NCI-H1105 (cell line): ENCODE measurements around the gene LRPPRC.
"Not testable (repeated sequence)": the region's sequence is repeated elsewhere in the genome, so short reads cannot be mapped to it uniquely, and the experiment has no call there.

Experiments
- DNase-seq: peaks from one replicate; lab custom pipeline; 2025; lab: John Stamatoyannopoulos, UW

LRPPRC gene

GRCh38 chr2:43995733-43996533 lies at the start of gene LRPPRC:
LRPPRC (minus strand) TSS chr2:43995989; CDS start chr2:43995947, 42 bp downstream.
- DNase-seq: peak; percentile 94

GRCh38 chr2:44045061-44045460 lies 49.3 kb upstream of the LRPPRC start:
- DNase-seq: no peak

GRCh38 chr2:44044281-44044720 lies 48.5 kb upstream of the LRPPRC start:
- DNase-seq: peak; percentile 85

GRCh38 chr2:44040365-44040764 lies 44.6 kb upstream of the LRPPRC start:
- DNase-seq: no peak

- DNase-seq: no peak
These were observed 42.5 kb upstream of the LRPPRC start for GRCh38 chr2:44038277-44038676.

- no peak for DNase-seq
These were observed 41.4 kb upstream of the LRPPRC start for GRCh38 chr2:44037221-44037620.

GRCh38 chr2:44033947-44034346 lies 38.2 kb upstream of the LRPPRC start:
- no peak for DNase-seq

GRCh38 chr2:44027076-44027475 lies 31.3 kb upstream of the LRPPRC start:
- not testable (repeated sequence) for DNase-seq

- no peak for DNase-seq
These were observed 20.5 kb upstream of the LRPPRC start for GRCh38 chr2:44016282-44016681.

- no peak for DNase-seq
These were observed 19.4 kb upstream of the LRPPRC start for GRCh38 chr2:44015239-44015638.

GRCh38 chr2:44013205-44013604 lies 17.4 kb upstream of the LRPPRC start:
- DNase-seq: not testable (repeated sequence)

- no peak for DNase-seq
These were observed 14.5 kb upstream of the LRPPRC start for GRCh38 chr2:44010266-44010665.

GRCh38 chr2:44009136-44009735 lies 13.4 kb upstream of the LRPPRC start:
- no peak for DNase-seq

GRCh38 chr2:44005846-44006245 lies 10.1 kb upstream of the LRPPRC start:
- DNase-seq: no peak

GRCh38 chr2:44004735-44005602 lies 9.2 kb upstream of the LRPPRC start:
- DNase-seq: no peak

GRCh38 chr2:44001716-44002115 lies 5.9 kb upstream of the LRPPRC start:
- no peak for DNase-seq

- no peak for DNase-seq
These were observed 2.5 kb upstream of the LRPPRC start for GRCh38 chr2:43998263-43998662.

- no peak for DNase-seq
These were observed 2.4 kb downstream of the LRPPRC start for GRCh38 chr2:43993437-43993836.

GRCh38 chr2:43989545-43989944 lies 6.2 kb downstream of the LRPPRC start:
- DNase-seq: no peak

- DNase-seq: no peak
These were observed 9.2 kb downstream of the LRPPRC start for GRCh38 chr2:43986600-43986999.

- no peak for DNase-seq
These were observed 10.4 kb downstream of the LRPPRC start for GRCh38 chr2:43985359-43985758.

- DNase-seq: no peak
These were observed 11.3 kb downstream of the LRPPRC start for GRCh38 chr2:43984533-43984932.

- DNase-seq: no peak
These were observed 14.9 kb downstream of the LRPPRC start for GRCh38 chr2:43980902-43981301.
